Islet of Langerhans (tissue), 1 donor: ENCODE data around the gene NDUFC2.
"Not testable (repeated sequence)": the region's sequence is repeated elsewhere in the genome, so short reads cannot be mapped to it uniquely, and the experiment has no call there.

Source experiments
- FAIRE-seq: peaks from one replicate; lab custom pipeline; 2011; peaks lifted over from hg19 to GRCh38; lab: Jason Lieb, UNC

Gene NDUFC2

DNA sequence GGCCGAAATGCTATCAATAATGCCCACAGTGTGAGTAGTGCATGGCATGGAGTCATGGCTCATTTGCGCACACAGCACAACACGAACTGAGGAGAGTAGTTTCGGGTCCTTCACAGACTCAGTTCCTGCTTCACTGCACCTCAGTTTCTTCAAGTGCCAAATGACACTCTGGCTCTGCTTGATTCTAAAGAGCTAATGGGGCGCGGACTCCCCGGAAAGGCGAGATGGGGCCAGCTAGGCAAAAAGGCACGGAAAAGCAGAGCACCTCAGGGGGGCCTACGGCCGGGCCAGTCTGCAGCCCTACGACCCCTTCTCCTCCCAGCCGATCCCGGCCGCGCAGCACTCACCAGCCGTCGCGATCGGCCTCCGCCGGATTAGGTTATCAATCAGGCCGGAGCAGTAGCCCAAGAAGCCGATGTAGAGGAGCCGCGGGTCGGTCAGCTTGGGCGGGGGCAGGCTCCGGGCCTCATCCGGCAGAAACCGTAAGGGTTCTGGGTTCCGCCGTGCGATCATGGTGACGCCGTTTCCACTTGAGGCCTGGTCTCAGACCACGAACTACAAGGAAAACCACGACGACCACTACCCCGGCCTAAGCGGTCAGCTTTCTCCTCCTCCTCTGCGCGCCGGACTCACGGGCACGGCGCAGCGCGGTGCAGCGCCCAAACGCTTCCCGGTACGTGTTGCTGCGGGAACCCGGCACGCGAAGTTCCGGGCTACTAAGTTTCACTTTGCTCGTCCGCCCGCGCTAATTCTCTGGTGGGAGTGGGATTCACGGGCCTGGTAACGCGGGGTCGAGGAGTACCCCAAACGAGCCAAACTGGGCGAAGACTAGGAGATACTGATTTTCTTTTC is at the start of gene NDUFC2:
Gene NDUFC2 (minus strand): TSS at position 631 of the 852 bp plus-strand sequence. CDS start 118 bp downstream, at position 513.
- no peak for FAIRE-seq

DNA sequence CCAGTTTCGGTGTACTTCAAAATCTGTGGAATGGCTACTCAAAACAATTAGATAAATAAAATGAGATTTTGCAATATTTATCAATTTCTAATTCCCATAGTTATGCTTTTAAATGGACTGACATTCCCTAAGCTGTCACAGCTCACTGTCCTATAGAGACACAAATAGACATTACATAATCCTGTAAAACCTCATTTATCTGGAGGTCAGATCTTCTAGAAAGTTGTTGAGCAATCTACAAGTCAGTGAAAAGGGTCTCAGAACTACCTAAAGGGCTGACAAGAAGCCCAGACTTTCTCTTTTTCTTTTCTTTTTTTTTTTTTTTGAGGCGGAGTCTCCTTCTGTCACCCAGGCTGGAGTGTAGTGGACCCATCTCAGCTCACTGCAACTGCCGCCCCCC is 47.7 kb upstream of the NDUFC2 start:
- FAIRE-seq: no peak

DNA sequence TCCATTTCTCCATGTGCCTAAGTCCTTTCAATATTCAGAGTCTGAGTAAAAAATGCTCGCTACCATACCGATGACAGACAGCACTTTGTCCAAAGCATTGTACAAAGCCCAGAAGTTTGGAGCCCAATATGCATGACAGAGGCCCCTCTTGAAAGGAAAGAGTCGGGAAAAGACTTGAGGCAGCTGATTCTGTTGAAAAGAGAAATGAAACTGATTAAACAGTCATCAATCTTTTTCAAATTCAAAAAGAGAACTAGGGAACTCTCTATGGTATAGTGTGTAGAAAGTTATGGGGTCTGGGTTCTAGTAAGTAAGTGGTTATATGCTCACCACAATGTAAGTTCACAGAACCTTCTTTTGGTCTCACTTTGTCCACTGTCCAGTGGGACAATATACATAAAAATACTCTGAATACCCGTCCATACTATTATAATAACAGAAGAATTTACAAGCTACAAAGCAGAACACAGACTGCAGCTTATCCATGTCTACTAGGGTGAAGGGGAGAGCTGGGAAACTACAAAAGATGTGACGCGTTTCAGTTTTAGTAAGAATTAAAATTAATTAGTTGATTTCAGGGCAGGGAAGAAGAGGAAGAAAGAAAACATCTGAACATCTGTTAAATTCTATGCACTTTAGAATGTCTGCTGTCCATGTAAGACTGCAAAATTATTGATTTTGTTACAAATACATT is 33.1 kb upstream of the NDUFC2 start:
- FAIRE-seq: no peak

DNA sequence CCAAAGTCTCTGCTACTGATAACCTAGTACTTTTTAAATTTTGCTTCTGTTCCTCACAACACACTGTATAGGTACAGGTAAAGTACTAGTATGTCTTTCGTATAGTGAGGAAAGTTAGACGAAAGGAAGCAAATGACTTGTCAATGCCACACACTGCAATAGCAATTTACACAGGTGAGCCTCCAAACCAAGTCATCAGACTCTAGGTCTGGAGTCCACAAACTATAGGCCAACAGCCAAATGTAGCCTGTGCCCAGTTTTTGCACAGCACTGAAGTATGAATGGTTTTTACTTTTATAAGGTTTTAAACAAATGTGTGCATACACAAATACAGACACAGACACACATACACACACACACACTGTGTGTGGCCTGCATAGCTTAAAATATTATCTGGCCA is 31.6 kb upstream of the NDUFC2 start:
- no peak for FAIRE-seq

DNA sequence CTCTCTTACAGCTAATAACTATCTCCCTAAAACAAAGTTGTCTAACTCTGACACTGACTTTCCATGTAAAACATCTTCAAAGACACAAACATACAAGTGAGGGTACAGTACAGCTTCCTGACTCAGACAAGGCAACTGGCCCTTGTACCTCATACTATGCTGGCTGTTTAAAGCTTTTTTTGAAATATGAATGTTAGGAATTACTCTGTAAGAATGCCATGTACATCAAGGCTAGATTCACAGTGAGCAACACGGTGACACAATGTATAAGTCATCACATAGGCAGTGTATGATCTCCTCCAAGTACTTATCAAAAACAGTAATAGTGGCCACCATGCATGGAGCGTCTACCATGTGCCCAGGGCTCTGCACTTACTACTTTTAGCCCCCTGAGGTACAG is 31.2 kb upstream of the NDUFC2 start:
- FAIRE-seq: no peak

- FAIRE-seq: no peak
These were observed 30.7 kb upstream of the NDUFC2 start for GRCh38 chr11:78110351-78110750.

DNA sequence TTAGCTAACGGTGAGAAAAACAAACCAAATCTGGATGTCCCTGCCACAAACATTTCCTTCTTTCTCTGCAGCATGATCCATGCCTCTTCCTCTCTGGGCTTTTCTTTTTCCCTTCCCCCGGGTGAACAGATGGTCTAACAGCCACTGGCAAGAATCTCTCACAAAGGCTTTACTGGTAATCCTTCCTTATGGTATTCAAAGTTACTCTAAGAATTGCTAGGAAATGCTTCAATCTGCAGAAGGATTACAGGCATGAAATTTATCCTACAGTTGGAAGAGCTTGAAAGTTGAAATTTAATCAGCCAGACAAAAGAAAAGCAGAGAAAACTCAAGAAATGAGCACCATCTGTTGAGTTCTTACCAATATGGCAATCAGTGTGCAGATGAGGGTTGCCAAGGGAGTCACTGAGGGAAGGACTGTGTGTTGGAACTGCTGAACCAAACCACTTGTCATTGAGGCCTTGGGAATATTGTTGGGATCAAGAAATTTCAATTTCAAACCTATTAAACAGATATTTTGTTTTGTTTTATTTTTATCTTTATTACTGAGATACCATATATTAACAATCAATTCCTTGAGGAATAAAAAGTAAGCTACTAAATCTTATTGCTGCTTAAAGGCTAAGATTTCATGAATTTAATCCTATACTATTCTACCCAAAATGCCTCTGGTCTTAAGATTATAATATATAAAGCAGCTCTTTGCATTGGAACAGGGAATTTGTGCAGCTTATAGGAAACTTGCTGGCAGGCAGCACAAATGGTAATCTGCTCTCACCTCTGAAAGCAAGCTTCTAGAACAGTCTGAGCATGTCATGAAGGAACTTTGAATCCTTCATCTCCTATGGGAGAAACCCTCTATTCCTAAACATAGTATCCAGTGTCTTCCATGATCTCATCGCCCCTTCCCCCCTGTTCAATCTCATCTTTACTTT is 29.7 kb upstream of the NDUFC2 start:
- no peak for FAIRE-seq

DNA sequence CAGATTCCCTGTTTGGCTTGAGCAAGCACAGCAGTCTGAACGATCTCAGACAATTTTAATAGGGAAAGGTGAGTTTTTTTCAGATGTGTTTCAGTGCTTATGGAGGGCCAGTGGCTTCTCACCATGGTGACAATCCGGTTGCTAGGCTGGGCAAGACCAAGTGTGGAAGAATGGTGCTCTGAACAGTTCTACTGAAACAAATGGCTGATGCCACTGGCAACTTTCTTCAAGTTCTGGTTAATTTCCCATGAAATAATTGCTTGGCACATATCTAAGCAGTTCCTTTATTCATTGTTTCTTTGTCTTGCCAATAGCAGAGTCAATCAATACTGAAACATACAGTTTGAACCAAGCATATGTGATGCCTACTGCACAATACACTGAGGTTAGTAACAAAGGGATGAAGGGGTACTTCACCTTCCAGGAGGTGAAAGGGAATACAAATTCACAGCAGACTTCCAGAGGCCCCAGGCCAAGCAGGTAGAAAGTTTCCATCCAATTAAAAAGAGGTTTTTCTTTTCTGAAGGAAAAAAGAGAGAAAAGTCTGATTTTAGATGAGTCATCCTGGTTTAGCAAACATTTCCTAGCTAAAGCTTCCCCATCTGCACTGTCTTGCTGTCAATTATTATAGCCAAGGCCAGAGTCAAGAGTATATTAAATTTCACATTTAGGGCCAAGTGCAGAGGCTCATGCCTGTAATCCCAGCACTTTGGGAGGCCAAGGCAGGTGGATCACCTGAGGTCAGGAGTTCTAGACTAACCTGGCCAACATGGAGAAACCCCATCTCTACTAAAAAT is 21.2 kb upstream of the NDUFC2 start:
- FAIRE-seq: peak; percentile 51

DNA sequence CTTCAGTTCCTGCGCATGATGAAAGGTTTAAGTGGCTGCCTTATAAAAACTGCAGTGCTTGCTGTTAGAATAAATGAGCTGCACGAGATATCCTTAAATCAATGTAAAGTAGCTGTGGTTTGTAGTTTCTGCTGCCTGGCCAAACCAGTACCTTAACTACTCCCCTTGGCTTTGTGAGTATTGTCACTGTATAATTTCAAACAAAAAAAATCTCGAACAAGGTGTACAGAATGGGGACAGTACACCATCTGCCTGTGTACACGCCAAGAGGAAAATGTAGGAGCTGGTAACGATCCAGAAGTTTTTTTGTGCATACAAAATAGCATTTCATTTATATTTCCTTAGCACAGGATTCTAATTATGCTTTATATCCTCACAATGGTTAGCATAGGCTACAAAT is 20.6 kb upstream of the NDUFC2 start:
- FAIRE-seq: no peak

DNA sequence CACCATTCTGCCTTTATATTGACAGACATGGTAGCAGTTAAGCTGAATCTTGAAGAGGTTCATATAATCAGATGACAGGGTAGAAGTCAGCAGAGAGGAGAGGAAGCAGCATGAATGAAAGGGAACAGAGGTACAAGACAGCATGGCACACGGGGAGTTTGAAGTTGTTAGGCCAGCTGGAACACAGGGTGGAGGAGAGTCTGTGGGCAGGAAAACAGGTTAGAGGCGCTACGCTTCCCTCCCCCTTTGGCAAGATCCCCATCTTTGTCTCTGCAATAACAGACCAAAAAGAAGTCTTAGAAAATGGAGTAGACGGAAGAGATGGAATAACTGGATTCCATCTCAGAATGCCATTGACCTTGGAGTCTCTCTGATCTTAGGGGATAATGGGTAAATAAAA is 20.0 kb upstream of the NDUFC2 start:
- no peak for FAIRE-seq

DNA sequence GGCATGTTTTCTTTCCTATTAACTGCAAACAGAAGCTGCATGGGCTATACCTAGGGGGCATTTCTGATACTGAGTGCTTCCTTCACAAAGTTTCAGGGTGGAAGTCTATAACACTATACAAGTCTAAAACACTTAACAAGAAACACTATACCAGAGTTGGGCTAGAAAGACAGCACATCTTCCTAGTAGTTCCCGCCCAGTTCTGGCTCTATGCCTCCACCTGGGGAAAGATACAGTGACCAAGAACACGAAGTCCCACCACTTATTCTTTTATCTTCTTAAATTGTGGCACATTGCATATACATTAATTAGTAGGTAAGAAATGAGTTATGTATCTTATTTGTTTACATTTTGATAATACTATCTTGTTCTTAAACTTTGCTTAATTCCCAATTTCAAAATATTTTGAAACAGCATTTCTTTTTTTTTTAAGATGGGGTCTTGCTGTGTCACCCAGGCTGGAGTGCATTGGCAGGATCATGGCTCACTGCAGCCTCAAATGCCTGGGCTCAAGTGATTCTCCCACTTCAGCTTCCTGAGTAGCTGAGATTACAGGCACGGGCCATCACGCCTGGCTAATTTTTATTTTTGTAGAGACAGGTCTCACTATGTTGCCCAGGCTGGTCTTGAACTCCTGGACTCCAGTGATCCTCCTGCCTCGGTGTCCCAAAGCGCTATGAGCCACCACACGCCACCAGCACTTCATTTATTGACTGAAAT is 18.2 kb upstream of the NDUFC2 start:
- FAIRE-seq: no peak

DNA sequence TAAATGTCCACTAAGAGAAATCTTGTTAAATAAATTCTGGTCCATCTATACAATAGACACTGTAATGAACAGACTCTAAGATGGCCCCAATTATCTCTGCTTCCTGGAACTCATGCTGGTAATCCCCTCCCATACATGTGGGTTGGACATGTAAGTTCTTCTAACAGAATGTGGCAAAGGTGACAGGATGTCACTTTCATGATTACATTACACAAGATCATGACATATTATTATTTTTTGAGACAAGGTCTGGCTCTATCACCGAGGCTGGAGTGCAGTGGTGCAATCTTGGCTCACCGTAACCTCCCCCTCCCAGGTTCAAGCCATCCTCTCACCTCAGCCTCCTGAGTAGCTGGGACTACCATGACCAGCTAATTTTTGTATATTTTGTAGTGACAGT is 14.6 kb upstream of the NDUFC2 start:
- no peak for FAIRE-seq

GRCh38 chr11:78086521-78087074 is 6.9 kb upstream of the NDUFC2 start:
- FAIRE-seq: not testable (repeated sequence)

DNA sequence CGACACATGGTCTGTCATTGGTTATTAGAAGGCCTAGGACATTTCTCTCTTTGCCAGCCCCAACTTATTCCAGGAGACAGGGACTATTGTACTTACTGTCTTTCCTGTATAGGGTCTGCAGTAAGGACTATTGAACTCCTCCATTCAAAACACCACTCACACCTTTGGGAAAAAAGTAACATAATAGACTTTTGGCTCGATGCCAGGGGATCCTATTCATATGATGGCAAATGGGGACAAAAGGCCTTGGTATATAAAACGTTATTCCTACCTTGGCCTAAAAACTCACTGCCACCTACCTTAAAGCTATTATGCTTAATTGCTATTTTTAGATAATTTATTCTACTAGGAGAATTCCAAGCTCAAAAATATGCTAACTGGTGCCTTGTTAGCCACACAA is 6.3 kb upstream of the NDUFC2 start:
- no peak for FAIRE-seq

DNA sequence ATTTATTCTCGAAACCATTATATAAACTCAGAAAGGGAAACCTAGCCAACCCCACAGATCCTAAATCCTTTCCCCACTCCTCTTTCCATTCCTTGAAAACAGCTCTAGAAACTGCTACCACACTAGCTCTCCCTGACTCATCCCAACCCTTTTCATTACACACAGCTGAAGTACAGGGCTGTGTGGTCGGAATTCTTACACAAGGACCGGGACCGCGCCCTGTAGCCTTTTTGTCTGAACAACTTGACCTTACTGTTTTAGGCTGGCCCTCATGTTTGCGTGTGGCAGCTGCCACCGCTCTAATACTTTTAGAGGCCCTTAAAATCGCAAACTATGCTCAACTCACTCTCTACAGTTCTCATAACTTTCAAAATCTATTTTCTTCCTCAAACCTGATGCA is 4.8 kb upstream of the NDUFC2 start:
- FAIRE-seq: not testable (repeated sequence)

DNA sequence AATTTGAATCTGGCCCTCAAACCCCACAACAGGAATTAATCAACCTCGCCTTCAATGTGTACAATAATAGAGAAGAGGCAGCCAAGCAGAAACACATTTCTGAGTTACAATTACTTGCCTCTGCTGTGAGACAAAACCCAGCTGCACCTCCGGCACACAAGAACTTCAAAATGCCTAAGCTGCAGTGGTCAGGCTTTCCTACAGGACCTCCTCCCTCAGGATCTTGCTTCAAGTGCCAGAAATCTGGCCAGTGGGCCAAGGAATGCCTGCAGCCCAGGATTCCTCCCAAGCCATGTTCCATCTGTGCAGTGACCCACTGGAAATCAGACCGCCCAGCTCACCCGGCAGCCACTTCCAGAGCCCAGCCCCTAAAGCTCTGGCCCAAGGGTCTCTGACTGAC is 3.4 kb upstream of the NDUFC2 start:
- FAIRE-seq: no peak

DNA sequence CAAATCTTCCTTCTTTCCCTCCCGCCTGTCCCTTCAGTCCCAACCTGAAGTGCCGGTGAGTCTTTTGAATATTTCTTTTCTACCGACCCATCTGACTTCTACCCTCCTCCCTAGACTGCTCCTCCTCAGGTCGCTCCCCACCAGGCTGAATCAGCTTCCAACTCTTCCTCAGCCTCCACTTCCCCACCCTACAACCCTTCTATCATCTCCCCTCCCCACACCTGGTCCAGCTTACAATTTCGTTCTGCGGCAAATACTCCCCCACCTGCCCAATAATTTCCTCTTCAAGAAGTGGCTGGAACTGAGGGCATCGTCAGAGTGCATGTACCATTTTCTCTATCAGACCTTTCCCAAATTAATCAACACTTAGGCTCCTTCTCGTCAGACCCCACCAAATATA is 2.5 kb upstream of the NDUFC2 start:
- no peak for FAIRE-seq

DNA sequence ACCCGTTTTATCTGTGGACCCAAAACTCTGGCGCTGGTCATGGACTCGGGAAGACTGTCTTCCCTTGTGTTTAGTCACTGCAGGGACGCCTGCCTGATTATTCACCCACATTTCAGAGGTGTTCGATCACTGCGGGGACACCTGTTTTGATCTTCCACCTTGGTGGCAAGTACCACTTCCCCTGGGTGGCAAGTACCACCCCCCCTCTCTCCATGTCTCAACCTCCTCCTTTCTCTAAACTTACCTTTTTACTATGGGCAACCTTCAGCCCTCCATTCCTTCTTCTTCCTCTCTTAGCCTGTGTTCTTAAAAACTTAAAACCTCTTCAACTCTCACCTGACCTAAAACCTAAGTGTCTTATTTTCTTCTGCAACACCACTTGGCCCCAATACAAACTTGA is 1.9 kb upstream of the NDUFC2 start:
- FAIRE-seq: no peak

- no peak for FAIRE-seq
These were observed 1.3 kb upstream of the NDUFC2 start for GRCh38 chr11:78080818-78081495.
